ENCODE data around the gene EZH1.

EZH1 gene

DNA sequence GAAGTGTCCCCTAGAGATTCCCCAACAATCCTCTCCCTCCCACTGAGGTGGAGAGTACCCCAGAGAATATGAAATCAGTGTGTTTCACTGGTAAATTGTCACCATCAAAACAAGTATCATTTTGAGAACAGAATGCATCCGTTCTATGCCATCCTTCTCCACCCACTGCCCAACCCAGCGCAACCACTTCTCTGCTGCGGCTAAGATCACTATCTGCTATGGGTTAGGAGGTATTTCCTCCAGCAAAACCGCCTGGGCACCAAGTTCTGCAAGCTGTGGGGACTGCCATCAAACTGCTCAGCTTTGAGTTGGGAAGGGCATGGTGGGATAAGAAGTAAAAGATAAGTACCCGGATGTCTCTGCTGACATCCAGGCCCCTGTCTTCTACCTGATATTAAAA lies 38.1 kb downstream of the EZH1 start:
- H3K4me3 Mint-ChIP-seq: no peak overlapping the region

DNA sequence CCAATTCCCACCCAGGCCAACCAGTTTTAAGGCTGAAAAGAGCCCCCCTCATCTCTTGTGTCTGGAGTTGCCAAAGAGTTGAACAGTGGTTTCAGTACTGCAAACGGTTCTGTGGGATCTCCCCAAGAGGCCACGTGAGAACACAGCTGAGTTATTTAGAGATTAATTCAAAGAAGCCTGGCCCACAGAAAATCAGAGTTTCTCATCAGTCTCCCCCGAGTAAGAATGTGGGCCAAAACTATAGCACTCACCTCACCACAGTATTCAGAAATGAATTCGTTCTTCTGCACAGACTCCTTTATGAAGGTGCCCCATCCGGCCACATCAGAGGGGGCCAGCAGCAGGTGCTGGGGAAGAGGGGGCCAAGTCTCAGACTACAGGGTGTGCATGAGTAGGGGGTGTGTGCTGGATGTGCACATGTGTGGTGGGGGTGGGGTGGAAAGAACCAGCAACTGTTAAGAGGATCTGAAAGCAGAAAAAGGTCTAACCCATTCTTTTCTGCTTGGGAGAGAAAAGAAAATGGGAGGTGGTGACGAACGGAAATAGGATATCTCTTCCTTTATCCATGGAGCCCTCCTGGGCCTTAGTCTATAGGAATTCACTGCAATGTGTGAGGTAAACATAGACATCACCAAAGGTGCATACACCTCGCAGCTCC lies 39.9 kb downstream of the EZH1 start:
- no peaks in the 10 kb centered on the region for H3K9me3 Mint-ChIP-seq
- H3K4me1 Mint-ChIP-seq (ENCODE audit: low read depth): peaks cover 20% of the 10 kb centered on the region
- peaks cover 70% of the 10 kb centered on the region for H3K36me3 Mint-ChIP-seq (ENCODE audit: low read depth)
- peak overlapping the region; percentile 2 for H3K4me3 Mint-ChIP-seq
- no peaks in the 10 kb centered on the region for H3K27me3 Mint-ChIP-seq (ENCODE audit: low read depth)
- H3K27ac Mint-ChIP-seq: peak overlapping the region; percentile 54

More for the DNA sequence above, 38.1 kb downstream of the EZH1 start:
- no peaks in the 10 kb centered on the region for H3K27me3 Mint-ChIP-seq (ENCODE audit: low read depth)
- H3K4me1 Mint-ChIP-seq (ENCODE audit: low read depth): peaks cover 20% of the 10 kb centered on the region
- no peaks in the 10 kb centered on the region for H3K9me3 Mint-ChIP-seq
- no peak overlapping the region for H3K27ac Mint-ChIP-seq
- H3K36me3 Mint-ChIP-seq (ENCODE audit: low read depth): peaks cover 73% of the 10 kb centered on the region

DNA sequence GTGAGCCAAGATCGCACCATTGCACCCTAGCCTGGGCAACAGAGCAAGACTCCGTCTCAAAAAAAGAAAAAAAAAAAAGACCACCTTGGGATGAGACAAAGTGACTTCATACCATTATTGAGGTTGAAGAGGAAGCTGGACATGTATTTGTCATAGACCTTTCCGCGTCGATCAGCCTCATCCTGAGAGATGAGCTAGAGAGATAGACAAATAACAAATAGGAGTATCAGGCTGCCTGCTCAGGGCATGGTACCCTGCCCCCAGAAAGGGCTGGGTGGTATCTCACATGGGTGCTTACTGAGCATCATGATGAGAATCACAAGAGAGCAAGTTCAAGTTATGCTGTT lies 40.4 kb downstream of the EZH1 start:
- Mint-ChIP-seq H3K4me3 (no peak overlapping the region), H3K36me3 (ENCODE audit: low read depth) (peaks cover 67% of the 10 kb centered on the region), H3K27ac (no peak overlapping the region)

DNA sequence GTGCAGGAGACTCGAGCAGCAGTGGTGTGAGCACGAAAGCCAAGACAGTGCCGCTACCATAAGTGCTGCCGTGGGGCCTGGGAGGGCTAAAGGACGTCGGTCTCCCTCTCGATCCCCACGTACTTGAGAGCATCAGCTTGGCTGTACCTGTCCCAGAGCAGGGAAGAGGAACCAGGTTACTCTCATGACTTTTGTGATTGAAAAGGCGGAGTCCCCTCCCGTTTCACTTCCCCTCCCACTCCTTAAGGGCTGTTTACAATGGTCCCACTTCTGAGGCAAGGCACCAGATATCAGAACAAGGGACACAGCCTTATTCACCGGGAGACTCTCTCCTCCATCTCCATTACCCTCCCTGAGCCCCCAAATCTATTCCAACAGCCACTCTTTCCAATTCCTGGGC lies 42.4 kb downstream of the EZH1 start:
- no peak overlapping the region for H3K27ac Mint-ChIP-seq
- no peak overlapping the region for H3K4me3 Mint-ChIP-seq
- peaks cover 17% of the 10 kb centered on the region for H3K4me1 Mint-ChIP-seq (ENCODE audit: low read depth)
- H3K27me3 Mint-ChIP-seq (ENCODE audit: low read depth): peaks cover 3% of the 10 kb centered on the region
- H3K36me3 Mint-ChIP-seq (ENCODE audit: low read depth): peaks cover 55% of the 10 kb centered on the region
- no peaks in the 10 kb centered on the region for H3K9me3 Mint-ChIP-seq

More for the DNA sequence above, 40.4 kb downstream of the EZH1 start:
- Mint-ChIP-seq H3K4me1 (ENCODE audit: low read depth) (peaks cover 20% of the 10 kb centered on the region), H3K9me3 (no peaks in the 10 kb centered on the region), H3K27me3 (ENCODE audit: low read depth) (peaks cover under 1% of the 10 kb centered on the region)

DNA sequence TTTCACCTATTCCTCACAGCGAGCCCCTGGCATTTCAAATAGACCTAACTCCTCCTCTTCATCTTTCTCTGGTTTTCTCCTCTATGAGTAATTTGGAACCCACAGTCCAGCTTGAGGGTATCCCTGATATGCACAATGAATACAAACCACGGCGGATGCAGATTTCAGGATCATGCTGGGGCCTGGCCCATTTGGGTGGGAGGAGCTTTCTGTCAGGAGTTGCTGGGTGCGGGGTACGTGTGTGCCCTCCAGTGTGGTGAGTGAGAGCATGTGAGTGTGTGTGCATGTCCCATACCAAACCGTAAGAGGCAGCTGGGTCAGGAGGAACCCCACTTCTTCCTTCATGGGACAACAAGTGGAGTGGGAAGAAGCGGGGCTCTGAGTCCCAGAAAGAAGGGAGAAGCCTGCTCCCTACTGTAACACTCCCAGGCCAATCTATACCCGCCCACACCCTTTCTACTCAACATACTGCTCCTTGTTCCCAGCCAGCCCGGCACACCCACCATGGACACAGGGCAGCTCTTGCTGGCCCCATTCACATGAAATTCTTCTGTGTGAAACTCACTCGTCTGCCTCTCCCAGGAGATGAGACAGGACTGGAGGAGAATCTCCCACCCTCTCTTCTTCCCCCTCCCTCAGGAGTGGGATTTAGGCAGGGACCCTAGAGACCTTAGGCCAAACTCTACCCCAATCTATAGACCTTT lies 44.1 kb downstream of the EZH1 start:
- peaks cover 47% of the 10 kb centered on the region for H3K36me3 Mint-ChIP-seq (ENCODE audit: low read depth)
- no peak overlapping the region for H3K27ac Mint-ChIP-seq
- H3K9me3 Mint-ChIP-seq: no peaks in the 10 kb centered on the region
- peaks cover 3% of the 10 kb centered on the region for H3K27me3 Mint-ChIP-seq (ENCODE audit: low read depth)
- no peak overlapping the region for H3K4me3 Mint-ChIP-seq
- peaks cover 10% of the 10 kb centered on the region for H3K4me1 Mint-ChIP-seq (ENCODE audit: low read depth)

DNA sequence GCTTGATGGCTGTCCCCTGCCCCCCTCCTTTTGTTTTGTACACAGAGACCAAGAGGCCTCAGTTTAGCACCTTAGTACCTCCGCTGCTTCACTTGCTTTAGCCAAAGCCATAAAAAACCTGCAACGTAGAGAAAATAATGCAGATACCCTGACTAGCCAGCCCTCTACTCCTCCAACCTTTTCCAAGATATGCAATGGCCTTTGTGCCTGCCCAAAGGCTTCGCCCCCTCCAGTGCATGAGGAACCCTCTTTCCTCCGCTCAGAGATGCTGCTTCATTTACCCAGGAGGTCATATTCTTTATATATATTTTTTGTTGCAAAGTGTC lies 45.5 kb downstream of the EZH1 start:
- Mint-ChIP-seq H3K27ac (no peak overlapping the region), H3K4me3 (no peak overlapping the region), H3K9me3 (no peaks in the 10 kb centered on the region), H3K36me3 (ENCODE audit: low read depth) (peaks cover 38% of the 10 kb centered on the region), H3K27me3 (ENCODE audit: low read depth) (peaks cover 3% of the 10 kb centered on the region), H3K4me1 (ENCODE audit: low read depth) (peaks cover under 1% of the 10 kb centered on the region)

DNA sequence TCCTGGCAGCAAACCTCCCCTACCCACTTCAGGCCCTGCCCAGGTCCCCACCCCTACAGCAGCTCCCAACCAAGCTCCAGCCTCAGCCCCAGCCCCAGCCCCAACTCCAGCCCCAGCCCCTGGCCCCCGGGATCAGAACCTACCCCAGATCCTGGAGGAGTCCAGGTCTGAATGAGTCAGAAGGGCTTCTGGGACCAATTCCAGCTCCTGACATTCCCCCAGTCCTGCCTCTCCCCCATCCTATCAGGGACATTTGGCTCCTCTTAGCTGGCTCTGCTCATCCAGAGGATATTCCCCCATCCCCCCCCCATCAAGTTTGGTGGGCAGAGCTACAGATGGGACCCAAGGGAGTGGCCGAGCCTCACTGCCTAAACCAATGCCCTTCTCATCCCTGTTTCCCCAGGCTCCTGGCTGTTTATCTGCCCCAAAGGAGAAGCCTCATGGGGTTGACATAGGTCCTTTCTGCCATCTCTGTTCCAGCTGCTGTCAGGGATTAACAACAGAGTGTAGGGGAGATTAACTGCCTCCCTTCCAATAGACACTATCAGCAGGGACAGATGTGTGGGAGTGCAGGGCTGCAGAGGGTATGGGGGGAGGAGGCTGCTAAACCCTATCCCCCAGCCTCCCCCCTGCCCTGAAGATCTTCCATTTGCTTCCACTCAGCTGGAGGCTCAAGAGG lies 46.0 kb downstream of the EZH1 start:
- Mint-ChIP-seq H3K36me3 (ENCODE audit: low read depth) (peaks cover 35% of the 10 kb centered on the region), H3K27me3 (ENCODE audit: low read depth) (peaks cover 3% of the 10 kb centered on the region), H3K27ac (no peak overlapping the region)

DNA sequence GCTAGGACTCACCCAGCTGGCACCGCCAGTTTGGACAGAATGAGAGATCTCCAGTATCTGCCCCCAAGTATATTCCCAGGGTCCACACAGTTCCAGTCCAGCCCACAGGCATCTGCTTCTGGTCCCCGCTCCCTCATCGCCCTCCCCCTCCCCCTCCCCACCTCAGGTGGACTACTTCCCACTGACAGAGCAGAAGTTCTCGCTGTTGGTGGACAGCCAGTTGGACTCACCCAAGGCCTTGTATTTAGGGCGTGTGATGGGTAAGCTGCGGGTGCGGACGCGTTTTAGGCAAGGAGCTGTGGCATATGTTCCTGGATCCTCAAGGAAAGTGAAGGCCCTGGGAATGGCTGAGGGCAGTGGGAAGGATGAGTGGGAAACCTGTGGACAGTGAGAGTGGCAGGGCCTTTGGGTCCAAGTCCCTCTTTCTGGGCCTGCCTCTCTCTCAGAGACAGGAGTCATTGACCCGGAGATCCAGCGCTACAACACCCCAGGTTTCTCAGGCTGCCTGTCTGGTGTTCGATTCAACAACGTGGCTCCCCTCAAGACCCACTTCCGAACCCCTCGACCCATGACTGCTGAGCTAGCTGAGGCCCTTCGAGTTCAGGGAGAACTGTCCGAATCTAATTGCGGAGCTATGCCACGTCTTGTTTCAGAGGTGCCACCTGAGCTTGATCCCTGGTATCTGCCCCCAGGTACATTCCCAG lies 47.6 kb downstream of the EZH1 start:
- H3K27ac Mint-ChIP-seq: no peak overlapping the region
- no peaks in the 10 kb centered on the region for H3K9me3 Mint-ChIP-seq
- H3K27me3 Mint-ChIP-seq (ENCODE audit: low read depth): peaks cover 3% of the 10 kb centered on the region
- peaks cover 24% of the 10 kb centered on the region for H3K36me3 Mint-ChIP-seq (ENCODE audit: low read depth)
- H3K4me3 Mint-ChIP-seq: no peak overlapping the region
- H3K4me1 Mint-ChIP-seq (ENCODE audit: low read depth): no peaks in the 10 kb centered on the region

More for the DNA sequence above, 46.0 kb downstream of the EZH1 start:
- Mint-ChIP-seq H3K4me1 (ENCODE audit: low read depth) (no peaks in the 10 kb centered on the region), H3K9me3 (no peaks in the 10 kb centered on the region), H3K4me3 (no peak overlapping the region)

DNA sequence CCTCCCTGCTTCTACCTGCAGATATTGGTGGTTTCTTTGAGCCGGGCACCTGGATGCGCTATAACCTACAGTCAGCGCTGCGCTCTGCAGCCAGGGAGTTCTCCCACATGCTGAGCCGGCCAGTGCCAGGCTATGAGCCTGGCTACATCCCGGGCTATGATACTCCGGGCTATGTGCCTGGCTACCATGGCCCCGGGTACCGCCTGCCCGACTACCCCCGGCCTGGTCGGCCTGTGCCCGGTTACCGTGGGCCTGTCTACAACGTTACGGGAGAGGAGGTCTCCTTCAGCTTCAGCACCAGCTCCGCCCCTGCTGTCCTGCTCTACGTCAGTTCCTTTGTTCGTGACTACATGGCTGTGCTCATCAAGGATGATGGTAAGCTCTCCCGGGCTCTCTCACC lies 49.3 kb downstream of the EZH1 start:
- Mint-ChIP-seq H3K9me3 (no peaks in the 10 kb centered on the region), H3K4me3 (no peak overlapping the region), H3K27ac (no peak overlapping the region), H3K36me3 (ENCODE audit: low read depth) (peaks cover 13% of the 10 kb centered on the region), H3K4me1 (ENCODE audit: low read depth) (no peaks in the 10 kb centered on the region), H3K27me3 (ENCODE audit: low read depth) (peaks cover 3% of the 10 kb centered on the region)

DNA sequence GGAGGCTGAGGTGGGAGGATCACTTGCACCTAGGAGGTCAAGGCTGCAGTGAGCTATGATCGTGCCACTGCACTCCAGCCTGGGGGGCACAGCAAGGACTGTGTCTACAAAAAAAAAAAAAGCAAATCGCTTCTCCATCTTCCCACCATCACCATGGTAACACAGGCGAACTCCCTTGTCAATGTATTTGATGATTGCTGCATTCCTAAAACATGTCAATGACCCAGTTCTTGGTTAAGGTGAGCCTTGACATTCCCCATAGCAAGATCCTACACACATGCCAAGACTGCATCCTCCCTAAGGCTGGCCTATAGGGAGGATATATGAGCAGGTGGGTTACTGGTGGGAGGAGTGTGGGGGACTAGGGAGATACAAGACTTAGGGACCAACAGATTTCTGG lies 50.3 kb downstream of the EZH1 start:
- no peak overlapping the region for H3K4me3 Mint-ChIP-seq
- peaks cover 3% of the 10 kb centered on the region for H3K27me3 Mint-ChIP-seq (ENCODE audit: low read depth)
- no peak overlapping the region for H3K27ac Mint-ChIP-seq
- peaks cover 12% of the 10 kb centered on the region for H3K36me3 Mint-ChIP-seq (ENCODE audit: low read depth)
- H3K4me1 Mint-ChIP-seq (ENCODE audit: low read depth): no peaks in the 10 kb centered on the region
- no peaks in the 10 kb centered on the region for H3K9me3 Mint-ChIP-seq

DNA sequence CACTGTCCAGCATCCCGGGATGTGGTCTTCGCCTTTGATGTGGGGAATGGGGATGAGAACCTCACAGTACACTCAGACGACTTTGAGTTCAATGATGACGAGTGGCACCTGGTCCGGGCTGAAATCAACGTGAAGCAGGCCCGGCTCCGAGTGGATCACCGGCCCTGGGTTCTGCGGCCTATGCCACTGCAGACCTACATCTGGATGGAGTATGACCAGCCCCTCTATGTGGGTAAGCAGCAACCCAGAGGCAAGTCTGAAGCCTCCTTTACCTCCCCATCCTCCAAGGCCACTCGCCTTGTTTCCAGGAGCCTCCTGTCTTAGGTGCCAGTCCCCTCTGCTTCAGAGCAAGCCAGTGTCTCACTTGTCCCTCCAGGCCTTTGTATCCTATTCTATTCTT lies 52.4 kb downstream of the EZH1 start:
- no peak overlapping the region for H3K27ac Mint-ChIP-seq
- H3K9me3 Mint-ChIP-seq: no peaks in the 10 kb centered on the region
- H3K4me3 Mint-ChIP-seq: no peak overlapping the region
- no peaks in the 10 kb centered on the region for H3K27me3 Mint-ChIP-seq (ENCODE audit: low read depth)
- H3K36me3 Mint-ChIP-seq (ENCODE audit: low read depth): peaks cover 5% of the 10 kb centered on the region
- H3K4me1 Mint-ChIP-seq (ENCODE audit: low read depth): no peaks in the 10 kb centered on the region

DNA sequence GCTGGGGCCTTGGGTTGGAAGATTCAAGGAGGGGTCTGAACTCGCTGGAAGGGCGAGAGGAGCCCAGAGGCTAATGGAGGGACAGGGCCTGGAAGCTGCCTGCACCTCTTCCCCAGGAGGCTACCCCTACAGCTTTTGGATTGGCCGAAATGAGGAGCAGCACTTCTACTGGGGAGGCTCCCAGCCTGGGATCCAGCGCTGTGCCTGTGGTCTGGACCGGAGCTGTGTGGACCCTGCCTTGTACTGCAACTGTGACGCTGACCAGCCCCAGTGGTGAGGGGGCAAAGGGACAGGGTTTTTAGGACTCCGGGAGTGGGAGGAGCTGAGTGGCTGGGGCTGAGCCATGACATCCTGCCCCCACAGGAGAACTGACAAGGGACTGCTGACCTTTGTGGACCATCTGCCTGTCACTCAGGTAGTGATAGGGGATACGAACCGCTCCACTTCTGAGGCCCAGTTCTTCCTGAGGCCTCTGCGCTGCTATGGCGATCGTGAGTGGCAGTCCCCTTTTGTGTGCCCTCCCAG lies 53.8 kb downstream of the EZH1 start:
- Mint-ChIP-seq H3K27me3 (ENCODE audit: low read depth) (no peaks in the 10 kb centered on the region), H3K27ac (no peak overlapping the region)

DNA sequence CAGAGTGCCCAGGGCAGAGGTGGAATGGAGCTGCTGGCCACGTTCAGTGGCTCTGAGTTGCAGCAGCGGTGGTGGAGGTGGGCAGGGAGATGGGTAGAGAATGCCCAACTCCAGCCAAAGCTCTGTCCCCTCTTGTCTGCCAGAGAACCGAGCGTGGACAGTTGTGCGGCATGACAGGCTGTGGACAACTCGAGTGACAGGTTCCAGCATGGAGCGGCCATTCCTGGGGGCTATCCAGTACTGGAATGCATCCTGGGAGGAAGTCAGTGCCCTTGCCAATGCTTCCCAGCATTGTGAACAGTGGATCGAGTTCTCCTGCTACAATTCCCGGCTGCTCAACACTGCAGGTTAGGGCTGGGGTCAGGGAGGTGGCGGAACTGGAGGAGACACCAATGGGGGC lies 54.2 kb downstream of the EZH1 start:
- Mint-ChIP-seq H3K9me3 (no peaks in the 10 kb centered on the region), H3K27ac (no peak overlapping the region), H3K4me1 (ENCODE audit: low read depth) (no peaks in the 10 kb centered on the region)

More for the DNA sequence above, 53.8 kb downstream of the EZH1 start:
- Mint-ChIP-seq H3K4me1 (ENCODE audit: low read depth) (no peaks in the 10 kb centered on the region), H3K4me3 (no peak overlapping the region), H3K9me3 (no peaks in the 10 kb centered on the region), H3K36me3 (ENCODE audit: low read depth) (peaks cover 5% of the 10 kb centered on the region)

DNA sequence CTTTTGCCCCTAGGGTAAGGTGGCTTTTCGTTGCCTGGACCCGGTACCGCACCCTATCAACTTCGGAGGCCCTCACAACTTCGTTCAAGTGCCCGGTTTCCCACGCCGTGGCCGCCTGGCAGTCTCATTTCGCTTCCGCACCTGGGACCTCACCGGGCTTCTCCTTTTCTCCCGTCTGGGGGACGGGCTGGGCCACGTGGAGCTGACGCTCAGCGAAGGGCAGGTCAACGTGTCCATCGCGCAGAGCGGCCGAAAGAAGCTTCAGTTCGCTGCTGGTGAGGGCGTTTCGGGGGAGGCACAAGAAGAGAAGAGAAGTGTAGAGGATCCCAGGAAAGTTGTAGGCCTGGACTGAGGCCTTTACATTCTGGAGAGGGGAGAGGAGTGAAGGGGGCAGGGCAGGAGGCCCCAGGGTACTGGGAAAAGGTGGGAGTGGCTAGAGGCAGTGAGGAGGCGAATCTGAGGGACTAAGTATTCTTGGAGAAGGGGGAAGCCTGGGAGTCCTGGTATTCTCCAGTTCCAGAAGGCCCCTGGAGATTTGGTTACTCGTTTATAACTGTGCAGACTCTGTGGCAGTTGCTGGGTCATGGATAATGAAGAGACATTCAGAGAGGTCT lies 57.0 kb downstream of the EZH1 start:
- H3K27ac Mint-ChIP-seq: no peak overlapping the region

More for the DNA sequence above, 54.2 kb downstream of the EZH1 start:
- Mint-ChIP-seq H3K36me3 (ENCODE audit: low read depth) (peaks cover under 1% of the 10 kb centered on the region), H3K27me3 (ENCODE audit: low read depth) (peaks cover 5% of the 10 kb centered on the region), H3K4me3 (no peak overlapping the region)

More for the DNA sequence above, 57.0 kb downstream of the EZH1 start:
- H3K9me3 Mint-ChIP-seq: no peaks in the 10 kb centered on the region
- H3K4me1 Mint-ChIP-seq (ENCODE audit: low read depth): peaks cover 6% of the 10 kb centered on the region
- H3K4me3 Mint-ChIP-seq: no peak overlapping the region
- H3K27me3 Mint-ChIP-seq (ENCODE audit: low read depth): peaks cover 30% of the 10 kb centered on the region
- H3K36me3 Mint-ChIP-seq (ENCODE audit: low read depth): no peaks in the 10 kb centered on the region
